ENCODE results near the gene SSR2.

GRCh38 chr1:156052862-156053767 is 32.4 kb upstream of the SSR2 start:
- TF ChIP-seq CTCF (IDR thresholded peaks at IDR 0.05) (peak in 3 of 5 experiments; percentile 9 to 32 (median 11)), EP300 (IDR thresholded peaks at IDR 0.05; ENCODE audit: low read depth) (no peak), POLR2A (IDR thresholded peaks at IDR 0.05) (no peak)

Measured in transverse colon (tissue), 3 donors.